GM21381 (cell line): ENCODE measurements around the gene EVPL.
"Not testable (repeated sequence)": the region's sequence is repeated elsewhere in the genome, so short reads cannot be mapped to it uniquely, and the experiment has no call there.

ENCODE experiments used
- ATAC-seq: cut with Tn5 transposase; IDR thresholded peaks from one replicate; pipeline ENCODE4 v1.9.1; 2021; ENCODE audit warnings: mild to moderate bottlenecking, moderate library complexity; ENCODE audit not compliant: unreplicated experiment

Gene EVPL

DNA sequence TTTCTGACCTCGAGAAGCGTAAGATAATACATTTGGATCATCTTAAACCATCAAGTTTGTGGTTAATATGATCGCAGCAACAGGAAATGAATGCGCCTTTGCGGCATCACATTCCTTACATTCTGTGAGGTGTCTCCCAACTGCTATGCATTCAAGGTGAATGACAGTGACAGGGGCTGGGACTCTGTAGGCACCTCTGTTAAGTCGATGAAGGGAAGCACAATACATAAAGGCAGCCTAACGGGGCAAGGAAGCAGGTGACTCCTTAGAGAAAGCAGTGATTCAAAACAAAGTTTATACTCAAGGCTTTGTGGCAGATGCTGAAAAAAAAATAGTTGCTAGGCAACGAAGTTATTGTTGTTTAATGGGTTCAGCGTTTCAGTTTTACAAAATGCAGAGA lies 21.6 kb upstream of the EVPL start:
- no peak for ATAC-seq

DNA sequence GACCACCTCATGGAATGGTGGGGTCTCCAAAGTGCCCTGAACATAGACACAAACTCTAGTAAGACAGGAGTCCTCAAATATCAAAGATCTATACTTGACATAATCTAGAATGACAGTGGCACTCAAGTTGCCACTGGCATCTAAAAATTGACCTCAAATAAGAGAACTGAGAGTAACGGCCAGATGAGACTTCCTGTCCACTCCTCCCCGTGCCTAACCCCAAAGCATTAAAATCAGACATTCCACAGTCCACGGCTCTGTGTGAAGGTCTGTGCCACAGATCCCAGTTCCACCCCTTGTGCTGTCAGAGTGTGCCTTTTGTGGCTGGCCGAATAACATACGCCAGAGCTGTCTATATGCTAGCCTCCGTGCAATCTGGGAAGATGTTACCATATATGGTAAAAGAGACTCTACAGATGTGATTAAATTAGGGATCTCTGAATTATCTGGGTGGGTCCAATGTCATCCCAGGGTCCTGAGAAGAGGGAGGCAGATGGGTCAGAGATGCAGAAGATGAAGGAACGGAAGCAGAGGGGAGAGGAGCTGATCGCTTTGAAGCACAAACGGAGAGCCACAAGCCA lies 21.0 kb upstream of the EVPL start:
- no peak for ATAC-seq

DNA sequence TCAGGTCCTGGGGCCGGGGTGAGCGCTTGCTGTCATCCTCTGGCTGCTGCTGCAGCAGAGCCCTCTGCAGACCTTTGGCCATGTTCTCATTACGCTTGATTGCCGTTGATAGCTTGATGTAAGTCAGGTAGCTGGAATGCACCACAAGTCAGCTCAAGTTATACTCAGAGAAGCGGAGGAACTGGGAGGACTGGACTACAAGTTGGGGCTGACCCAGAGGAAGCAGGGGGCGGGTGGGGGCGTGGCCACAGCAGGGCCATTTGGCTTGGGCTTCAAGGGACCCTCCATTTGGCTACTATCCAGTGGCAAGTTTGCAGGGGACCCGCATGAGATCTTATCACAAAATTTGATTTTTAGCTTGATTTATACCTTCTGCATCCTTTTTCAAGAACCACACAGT lies 19.0 kb upstream of the EVPL start:
- ATAC-seq = no peak

DNA sequence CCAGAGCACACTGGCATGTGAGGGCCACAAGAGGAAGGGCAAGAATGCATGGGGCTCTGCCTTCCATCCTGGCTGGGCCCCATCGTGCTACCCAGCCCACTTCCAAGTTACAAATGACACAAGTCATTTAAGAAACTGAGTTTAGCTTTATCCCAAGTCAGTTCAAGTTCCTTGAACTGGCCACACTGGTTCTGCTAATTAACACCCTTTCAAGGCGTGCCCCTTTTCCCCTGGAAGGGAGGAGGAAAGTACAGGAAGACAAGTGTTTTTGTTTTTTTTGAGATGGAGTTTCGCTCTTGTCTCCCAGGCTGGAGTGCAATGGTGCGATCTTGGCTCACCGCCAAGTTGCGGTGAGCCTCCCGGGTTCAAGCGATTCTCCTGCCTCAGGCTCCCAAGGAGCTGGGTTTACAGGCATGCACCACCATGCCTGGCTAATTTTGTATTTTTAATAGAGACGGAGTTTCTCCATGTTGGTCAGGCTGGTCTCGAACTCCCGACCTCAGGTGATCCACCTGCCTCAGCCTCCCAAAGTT lies 17.4 kb upstream of the EVPL start:
- not testable (repeated sequence) for ATAC-seq

DNA sequence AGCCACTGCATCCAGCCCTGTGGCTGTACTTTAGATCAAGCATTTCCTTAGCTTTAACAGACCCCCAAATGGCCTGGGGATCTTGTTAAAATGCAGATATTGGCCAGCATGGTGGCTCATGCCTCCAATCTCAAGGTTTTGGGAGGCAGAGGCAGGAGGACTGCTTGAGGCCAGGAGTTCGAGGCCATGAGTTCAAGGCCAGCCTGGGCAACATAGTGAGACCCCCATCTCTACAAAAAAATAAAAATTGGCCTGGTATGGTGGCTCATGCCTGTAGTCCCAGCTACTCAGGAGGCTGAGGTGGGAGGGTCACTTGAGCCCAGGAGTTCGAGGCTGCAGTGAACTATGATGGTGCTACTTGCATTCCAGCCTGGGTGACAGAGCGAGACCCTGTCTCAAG lies 15.8 kb upstream of the EVPL start:
- not testable (repeated sequence) for ATAC-seq

DNA sequence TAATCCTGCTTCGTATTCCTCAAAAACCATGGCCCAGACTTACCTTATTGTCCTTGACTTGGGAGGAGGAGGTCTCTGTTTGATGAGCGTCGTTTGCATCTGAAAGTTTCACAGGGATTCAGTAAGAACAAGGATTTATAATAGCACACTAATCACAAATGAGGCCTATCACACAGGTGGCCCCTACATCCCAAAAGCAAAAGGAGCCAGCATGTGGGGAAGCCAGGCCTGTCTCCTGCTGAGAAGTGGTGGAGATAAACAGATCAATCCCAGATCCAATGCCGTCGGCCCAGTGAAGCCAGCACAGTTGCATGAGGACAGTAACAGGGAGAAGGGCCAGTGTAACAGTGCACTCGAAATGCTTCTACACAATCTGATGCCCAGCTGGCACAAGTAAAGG lies 13.3 kb upstream of the EVPL start:
- ATAC-seq = no peak

DNA sequence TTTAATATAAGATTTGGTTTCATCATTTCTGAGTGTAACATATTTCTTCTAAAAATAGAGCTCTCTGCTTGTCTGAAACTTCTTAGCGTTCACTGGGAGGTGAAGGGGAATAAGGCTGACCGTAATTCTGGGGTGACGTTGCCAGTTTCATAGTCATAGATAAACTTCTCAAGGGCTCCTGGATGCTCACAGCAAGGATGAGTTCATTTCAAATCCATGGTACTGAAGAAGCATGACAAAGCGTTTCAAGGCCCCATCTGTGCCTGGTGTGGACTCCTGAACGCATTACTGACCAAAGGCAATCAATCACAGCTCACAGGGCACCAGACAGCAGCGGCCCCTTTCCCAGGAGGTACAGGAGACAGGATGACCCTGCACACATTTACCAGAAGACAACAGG lies 12.0 kb upstream of the EVPL start:
- no peak for ATAC-seq

DNA sequence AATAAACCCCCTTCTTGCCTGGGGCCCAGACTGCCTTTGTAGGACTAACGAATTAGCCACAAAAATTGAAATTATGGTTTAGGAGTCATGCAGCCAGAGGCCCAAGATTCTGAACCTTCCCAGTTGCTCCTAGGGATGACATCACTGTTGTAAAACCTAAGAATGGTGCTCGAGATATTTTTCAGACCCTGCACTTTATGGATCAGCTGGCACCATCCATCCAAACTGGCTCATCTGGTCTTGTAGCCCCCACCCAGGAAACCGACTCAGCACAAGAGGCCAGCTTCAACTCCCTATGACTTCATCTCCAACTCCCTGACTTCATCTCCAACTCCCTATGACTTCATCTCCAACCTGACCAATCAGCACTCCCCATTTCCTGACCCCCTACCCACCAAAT lies 10.9 kb upstream of the EVPL start:
- ATAC-seq = no peak

DNA sequence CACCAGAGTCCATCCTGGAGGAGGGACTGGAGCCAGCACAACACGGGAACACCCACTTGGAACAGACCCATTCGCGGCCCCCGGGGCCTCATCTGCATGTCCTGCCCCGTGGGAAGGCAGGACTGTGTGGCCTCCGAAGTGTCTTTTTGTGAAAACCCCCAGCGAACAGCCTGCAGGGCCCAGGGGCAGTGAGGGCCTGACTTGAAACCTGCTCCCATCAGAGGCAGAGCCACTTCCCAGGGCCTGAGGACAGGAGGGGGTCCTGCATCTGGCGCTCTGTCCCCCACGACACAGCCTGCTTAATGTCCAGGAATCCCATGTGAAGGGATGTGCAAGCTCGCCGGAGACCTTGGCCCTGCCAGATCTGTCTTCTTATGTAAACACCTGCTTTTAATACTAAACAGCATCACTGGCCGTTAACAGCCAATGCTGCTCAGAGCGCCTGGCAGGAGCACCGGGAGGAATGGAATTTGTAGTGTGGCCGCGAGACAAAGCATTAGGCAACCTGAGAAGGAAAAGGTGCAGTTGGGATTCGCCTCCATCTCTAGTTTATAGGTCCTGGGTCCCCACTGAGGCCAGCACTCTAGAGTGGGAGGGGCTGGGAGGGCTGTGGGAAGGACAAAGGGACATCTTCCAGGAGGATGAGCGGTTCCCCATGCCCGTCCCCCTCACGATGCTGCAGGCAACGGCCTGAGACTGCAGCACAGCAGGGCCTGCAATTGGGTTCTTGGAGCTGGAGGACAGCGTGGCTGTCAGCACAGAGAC lies 9.6 kb upstream of the EVPL start:
- no peak for ATAC-seq

DNA sequence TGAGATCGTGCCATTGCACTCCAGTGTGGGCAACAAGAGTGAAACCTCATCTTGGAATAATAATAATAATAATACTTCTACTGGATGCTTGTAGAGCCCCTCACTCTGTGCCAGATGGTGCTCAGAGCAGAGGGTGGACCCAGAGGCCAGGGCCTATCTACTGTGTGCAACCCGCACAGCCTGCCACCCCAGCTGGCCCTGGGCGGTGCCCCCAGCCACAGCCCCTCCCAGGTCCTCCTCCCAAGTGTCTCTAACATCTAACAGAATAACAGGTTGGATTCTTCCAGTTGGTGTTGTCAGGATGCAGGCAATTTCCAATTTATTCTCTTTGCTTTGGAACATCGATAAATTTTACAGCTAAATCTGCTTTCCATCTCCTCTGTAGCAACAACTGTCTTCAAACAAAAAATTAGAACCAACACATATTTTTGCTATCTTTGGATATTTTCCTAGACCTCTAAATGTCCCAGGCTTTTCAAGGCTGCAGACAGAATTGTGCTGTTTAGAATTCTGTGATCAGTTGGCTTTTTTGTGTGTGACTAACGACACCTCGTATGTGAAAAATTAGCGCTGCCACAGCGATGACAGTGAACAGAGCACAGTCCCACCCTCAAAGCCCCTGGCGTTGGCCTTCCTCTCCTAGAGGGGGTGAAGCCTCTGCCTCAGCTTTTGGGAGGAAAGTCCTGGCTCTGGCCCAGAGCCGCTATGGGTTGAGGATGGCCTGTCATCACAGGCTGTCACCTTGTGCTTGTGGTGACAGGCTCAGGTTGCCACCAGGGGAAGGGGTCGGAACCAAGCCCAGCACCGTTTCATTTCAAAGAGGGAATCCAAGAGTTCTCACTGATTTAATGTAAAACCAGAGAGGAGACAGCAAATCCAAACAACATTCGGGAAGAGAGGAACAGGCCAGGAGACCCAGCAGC lies 7.6 kb upstream of the EVPL start:
- ATAC-seq = no peak

DNA sequence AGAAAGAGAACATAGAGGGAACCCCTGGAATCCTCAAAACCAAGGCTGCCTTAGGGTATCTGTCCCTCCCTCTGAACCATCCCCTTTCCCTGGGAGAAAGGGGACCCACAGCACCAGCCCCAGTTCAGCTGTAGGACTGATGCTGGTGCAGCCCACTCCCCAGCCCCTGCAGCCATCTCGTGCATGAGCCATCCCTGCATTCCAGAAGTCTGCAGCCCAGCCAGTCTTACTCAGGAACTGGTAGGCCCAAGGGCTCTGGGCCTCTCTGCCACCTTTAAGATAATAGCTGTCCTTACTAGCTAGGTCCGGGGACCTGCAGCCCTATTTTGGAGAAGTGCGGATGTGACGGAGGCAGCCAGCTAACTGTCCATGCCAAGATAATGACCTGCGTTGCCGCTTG lies 6.0 kb upstream of the EVPL start:
- ATAC-seq = no peak

DNA sequence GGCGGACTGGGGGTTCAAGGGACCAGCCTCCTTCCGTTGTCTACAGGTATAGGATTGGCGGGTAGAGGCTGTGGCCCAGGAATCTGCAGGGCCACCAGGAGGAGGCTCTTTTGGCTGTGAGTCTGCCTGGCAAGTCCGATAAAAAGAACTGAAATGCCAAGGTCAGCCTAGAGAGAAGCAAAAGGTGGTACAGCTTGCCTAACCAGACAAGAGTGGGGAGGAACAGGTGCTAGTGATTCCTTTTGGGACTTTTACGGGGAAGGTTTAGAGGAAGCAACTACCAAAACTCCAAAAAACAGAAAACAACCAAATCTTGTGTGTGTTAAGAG lies 5.6 kb upstream of the EVPL start:
- ATAC-seq = no peak

DNA sequence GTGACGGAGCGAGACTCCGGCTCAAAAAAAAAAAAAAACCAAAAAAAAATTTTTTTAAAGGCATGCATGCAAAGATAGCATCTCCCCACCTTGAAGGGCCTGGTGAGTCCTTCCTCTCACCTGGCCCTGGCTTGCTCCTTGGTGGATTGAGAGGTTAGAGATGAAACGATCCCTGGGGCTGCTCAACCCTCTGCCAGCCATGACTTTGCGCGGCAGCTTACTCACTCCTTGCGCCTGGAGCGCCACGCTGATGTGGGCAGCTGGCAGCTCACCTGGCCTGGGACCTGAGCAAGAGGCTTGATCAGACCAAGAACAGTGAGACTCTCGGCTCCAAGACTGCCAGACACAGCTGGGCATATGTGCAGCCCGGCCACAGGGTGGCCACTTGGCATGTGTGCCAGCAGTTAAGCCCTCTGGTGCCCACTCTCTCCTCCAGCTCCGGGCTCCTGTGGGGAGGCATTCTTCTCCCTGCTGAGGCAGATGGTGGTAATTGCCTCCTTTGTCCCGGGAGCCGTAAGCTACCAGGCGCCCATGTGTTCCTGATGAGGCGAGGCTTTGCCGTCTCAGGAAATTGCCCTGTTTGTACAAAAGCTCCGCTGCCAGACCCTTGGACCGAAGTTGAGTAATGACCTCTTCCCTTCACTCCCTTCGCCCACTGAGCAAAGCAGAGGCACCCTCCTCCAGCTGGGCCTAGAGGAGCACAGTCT lies 5.1 kb upstream of the EVPL start:
- no peak for ATAC-seq

DNA sequence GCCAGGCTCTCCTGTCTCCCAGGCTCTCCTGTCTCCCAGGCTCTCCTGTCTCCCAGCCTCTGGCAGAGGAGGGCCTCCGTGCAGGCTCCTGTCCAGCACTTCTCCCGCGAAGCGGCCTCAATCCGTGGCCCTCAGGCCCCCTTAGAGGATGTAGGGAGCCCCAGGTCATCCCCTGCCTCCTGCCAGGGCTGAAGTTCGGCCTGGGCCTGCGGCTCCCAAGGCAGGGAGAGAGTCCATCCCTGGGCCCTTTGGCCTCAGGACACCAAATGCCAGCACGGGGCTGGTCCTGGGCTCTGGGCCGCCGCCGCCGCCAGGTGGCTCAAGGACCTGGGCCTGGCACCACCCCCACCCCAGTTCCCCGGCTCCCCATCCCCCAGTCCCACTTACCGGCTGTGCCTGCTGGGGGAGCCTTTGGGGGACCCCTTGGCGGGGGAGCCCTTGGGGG lies 370 bp downstream of the EVPL start:
- ATAC-seq = no peak

DNA sequence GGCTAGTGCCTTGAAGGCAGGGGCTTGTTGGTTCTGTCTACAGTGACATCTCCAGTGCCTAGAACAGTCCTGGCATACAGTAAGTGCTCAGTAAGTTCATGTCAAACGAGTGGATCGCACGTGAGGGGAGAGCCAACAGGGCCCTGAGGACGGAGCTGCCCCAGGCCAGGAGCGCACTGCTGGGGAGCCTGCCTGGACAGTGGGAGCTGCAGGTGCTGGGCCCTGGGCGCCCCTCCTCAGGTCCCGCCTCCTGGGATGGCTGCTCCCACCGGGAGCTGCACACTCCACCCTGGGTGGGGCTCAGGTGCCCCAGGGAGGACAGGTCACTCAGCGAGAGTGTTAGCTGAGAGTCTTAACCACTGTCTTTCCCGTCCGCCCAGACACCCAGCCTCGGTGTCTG lies 1.8 kb downstream of the EVPL start:
- ATAC-seq = no peak

DNA sequence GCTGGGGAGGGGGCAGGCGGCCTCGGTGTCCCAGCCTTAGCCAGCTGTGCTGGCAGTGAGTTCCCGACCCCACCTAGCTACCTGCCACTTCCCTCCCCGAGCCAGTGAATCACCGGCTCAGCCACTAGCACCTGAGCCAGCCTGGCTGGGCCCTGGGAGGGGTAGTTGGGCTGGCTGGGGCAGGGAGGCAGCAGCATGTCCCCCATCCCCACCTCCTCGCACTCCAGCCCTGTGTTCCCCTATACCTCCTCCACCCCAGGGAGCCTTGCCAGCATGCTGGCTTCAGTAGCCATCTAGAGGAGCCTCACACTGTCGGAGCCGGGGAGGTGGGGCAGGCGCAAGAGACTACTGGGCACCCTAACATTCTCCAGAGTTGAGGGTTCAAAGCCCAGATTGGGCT lies 2.8 kb downstream of the EVPL start:
- ATAC-seq = no peak

DNA sequence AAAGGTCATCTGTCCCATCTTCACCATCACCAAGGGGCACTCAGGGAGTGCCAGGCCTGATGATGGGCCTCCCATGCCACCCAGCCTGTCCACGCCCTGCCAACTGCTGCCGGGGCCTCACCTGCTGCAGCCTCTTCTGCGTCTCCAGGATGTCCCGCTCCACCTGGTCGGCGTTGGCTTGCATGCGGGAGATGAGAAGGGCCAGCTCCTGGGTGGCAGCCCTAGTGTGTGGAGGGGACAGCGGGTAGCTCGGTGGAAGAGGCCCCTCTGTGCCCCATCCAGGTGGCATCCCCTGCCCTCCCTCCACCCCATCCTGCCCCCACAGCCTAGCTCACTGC lies 3.2 kb downstream of the EVPL start:
- no peak for ATAC-seq

DNA sequence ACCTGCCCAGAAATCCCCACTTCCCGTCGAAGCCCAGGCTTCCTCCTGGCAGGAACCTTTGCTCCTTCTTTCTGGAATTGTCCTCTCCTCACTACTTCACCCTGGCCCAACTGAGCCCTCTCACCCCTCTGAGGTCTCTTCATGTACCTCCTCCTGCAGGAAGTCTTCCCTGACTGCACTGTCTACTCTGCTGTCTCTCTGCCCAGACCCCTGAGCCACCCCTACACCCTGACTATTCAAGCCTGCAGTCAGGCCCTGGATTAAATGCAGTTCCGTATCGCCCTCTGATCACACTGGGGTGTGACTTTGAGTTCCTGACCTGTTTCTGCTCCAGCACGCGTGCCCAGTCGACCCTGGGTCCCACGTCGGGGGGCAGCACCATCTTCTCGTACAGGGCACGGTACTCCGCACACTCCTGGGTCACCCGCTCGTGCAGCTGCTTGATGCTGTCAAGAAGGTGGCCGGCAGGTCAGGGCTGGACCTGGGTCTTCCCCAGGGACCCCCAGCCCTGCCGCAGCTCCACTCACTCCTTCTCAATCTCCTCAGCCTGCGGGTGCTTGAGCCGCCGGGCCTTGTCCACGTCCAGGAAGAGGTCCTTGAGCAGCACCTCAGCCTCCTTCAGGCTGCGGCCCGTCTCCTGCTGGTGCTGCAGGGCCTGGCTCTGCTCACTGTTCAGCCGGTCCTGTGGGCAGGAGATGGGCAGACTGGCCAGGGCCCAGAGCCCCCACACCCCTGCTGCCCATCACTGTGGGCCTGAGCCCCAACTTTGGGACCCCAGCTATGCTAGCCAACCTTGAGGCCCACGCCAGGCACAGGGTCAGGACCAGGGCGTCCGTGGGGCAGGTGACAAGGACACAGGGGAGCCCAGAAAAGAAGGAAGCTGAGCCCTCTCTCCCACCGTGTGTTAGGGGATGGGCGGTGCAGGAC lies 3.9 kb downstream of the EVPL start:
- ATAC-seq = no peak

DNA sequence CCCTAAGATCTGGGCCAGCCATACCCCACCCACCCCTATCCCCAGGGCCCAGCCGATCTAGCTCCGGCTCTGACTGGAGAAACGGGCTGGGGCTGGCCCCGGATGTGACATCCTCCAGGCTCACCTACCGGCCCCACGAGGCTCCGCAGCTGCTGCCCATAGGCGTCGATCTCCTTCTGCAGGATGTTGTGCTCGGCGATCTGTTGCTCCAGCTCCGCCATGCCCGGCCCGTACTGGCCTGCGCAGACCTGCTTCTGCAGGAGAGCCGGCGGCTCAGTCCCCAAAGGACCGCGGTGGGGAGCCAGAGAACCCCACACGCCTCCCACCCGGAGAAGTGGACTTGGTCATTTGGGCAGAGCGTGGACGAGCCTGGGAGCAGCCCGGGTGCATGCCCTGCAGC lies 4.8 kb downstream of the EVPL start:
- ATAC-seq = no peak

DNA sequence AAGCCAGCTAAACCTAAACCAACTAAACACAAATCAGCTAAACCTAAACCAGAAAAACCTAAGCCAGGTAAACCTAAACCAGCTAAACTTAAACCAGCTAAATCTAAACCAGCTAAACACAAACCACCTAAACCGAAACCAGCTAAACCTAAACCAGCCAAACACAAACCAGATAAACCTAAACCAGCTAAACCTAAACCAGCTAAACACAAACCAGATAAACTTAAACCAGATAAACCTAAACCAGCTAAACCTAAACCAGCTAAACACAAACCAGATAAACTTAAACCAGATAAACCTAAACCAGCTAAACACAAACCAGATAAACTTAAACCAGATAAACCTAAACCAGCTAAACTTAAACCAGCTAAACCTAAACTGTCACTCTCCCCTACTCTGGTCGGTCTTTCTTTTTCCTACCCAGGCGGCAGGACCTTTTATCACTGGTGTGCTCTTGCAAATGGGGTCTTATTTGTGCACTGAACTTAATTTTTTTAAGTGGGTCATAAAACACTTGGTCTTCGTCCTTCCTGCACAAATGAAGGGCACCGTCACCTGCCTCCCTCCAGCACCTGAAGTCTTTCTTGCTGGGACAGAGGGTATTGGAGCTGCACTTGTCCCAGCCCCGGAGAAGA lies 7.2 kb downstream of the EVPL start:
- ATAC-seq = no peak
